HG02571 (cell line): ENCODE data around the gene KIAA0232.
"Not testable (repeated sequence)": the region's sequence is repeated elsewhere in the genome, so short reads cannot be mapped to it uniquely, and the experiment has no call there.

ENCODE experiments used
- ATAC-seq: cut with Tn5 transposase; IDR thresholded peaks from one replicate; pipeline ENCODE4 v1.9.1; 2021; ENCODE audit warnings: mild to moderate bottlenecking, moderate library complexity; ENCODE audit not compliant: unreplicated experiment

Gene KIAA0232

GRCh38 chr4:6896035-6896434 lies 113.5 kb downstream of the KIAA0232 start:
- ATAC-seq: no peak

GRCh38 chr4:6898763-6899162 lies 116.2 kb downstream of the KIAA0232 start:
- no peak for ATAC-seq

- ATAC-seq: no peak
Measured at GRCh38 chr4:6900181-6900812, 117.8 kb downstream of the KIAA0232 start.

- no peak for ATAC-seq
Measured at GRCh38 chr4:6900956-6901355, 118.4 kb downstream of the KIAA0232 start.

- ATAC-seq: no peak
Measured at GRCh38 chr4:6901669-6902317, 119.3 kb downstream of the KIAA0232 start.

- no peak for ATAC-seq
Measured at GRCh38 chr4:6902318-6903042, 120.0 kb downstream of the KIAA0232 start.

- no peak for ATAC-seq
Measured at GRCh38 chr4:6905516-6906445, 123.3 kb downstream of the KIAA0232 start.

GRCh38 chr4:6906486-6906885 lies 124.0 kb downstream of the KIAA0232 start:
- not testable (repeated sequence) for ATAC-seq

GRCh38 chr4:6907658-6908191 lies 125.2 kb downstream of the KIAA0232 start:
- no peak for ATAC-seq

GRCh38 chr4:6908432-6909112 lies 126.0 kb downstream of the KIAA0232 start:
- no peak for ATAC-seq

GRCh38 chr4:6909113-6909969 lies 126.8 kb downstream of the KIAA0232 start, which contains the start of gene TBC1D14:
TBC1D14 (plus strand) TSS chr4:6909826; CDS start chr4:6923390, 13,564 bp downstream.
- peak; percentile 88 for ATAC-seq

- peak; percentile 31 for ATAC-seq
Measured at GRCh38 chr4:6909970-6910339, 127.4 kb downstream of the KIAA0232 start.

- ATAC-seq: no peak
Measured at GRCh38 chr4:6910340-6910959, 127.9 kb downstream of the KIAA0232 start.

GRCh38 chr4:6910960-6911874 lies 128.7 kb downstream of the KIAA0232 start:
- ATAC-seq: no peak

GRCh38 chr4:6911917-6912316 lies 129.4 kb downstream of the KIAA0232 start:
- not testable (repeated sequence) for ATAC-seq

GRCh38 chr4:6912441-6912840 lies 129.9 kb downstream of the KIAA0232 start:
- ATAC-seq: no peak

GRCh38 chr4:6913350-6913905 lies 130.9 kb downstream of the KIAA0232 start:
- no peak for ATAC-seq
